ENCODE results near the gene BTNL3.

DNA sequence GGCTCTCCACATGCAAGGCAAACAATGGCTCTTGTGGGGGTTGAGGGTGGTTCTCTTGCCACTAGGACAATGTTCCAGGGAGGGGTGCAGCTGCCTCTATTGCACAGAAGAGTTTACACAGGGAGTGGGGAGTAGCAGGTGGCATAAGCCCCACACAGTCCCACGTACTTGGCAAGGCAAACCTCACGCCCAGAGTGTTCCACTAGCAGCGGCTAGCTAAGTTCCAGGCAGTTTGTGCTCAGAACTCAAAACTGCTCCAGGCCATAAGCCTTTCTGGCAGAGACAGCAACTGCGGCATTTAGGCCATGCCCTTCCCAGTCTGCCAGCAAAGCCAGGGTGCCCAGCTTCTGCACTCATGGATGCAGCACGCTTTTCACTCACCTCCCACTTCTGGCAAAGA is 29.0 kb upstream of the BTNL3 start:
- TF ChIP-seq, protein P1, sequence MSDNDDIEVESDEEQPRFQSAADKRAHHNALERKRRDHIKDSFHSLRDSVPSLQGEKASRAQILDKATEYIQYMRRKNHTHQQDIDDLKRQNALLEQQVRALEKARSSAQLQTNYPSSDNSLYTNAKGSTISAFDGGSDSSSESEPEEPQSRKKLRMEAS (IDR thresholded peaks at IDR 0.05; ENCODE audit: insufficient read depth, insufficient read length), result no peak
- TF ChIP-seq POLR2AphosphoS5 (IDR thresholded peaks at IDR 0.05; ENCODE audit: insufficient read depth, low read depth, low read length) (no peak), POLR2A (IDR thresholded peaks at IDR 0.05; ENCODE audit: low read depth, low read length) (no peak)
- TF ChIP-seq, protein P2, sequence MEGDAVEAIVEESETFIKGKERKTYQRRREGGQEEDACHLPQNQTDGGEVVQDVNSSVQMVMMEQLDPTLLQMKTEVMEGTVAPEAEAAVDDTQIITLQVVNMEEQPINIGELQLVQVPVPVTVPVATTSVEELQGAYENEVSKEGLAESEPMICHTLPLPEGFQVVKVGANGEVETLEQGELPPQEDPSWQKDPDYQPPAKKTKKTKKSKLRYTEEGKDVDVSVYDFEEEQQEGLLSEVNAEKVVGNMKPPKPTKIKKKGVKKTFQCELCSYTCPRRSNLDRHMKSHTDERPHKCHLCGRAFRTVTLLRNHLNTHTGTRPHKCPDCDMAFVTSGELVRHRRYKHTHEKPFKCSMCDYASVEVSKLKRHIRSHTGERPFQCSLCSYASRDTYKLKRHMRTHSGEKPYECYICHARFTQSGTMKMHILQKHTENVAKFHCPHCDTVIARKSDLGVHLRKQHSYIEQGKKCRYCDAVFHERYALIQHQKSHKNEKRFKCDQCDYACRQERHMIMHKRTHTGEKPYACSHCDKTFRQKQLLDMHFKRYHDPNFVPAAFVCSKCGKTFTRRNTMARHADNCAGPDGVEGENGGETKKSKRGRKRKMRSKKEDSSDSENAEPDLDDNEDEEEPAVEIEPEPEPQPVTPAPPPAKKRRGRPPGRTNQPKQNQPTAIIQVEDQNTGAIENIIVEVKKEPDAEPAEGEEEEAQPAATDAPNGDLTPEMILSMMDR (IDR thresholded peaks at IDR 0.05; ENCODE audit: extremely low read depth in 1 of 2, insufficient read depth in 1 of 2, low read depth in 1 of 2, low read length in 2 of 2), result no peak
